PC-9 (cell line): ENCODE measurements around the gene RRP1. TPM values are rescaled to one million over a fixed set of nuclear protein-coding genes. Genes with fewer than 3 reads are reported as not detected.

Experiments
- BruUV-seq: library from RNA; stranded (reverse); fragments of 400-500 nt; replicated peaks from 2 replicates; lab custom pipeline; 2021; lab: Mats Ljungman, UMichigan
- CTCF ChIA-PET: fragments of 300-600 bp; sonication (Branson Sonifier 250); formaldehyde crosslinking; loops from one replicate; lab custom pipeline; 2022; ENCODE audit warnings: antibody characterized with exemption; lab: Charles Lee
- POLR2A ChIA-PET: fragments of 300-600 bp; sonication (Branson Sonifier 250); formaldehyde crosslinking; loops from one replicate; lab custom pipeline; 2022; ENCODE audit warnings: antibody characterized with exemption; ENCODE audit not compliant: unreplicated experiment; lab: Charles Lee
- DNase-seq, 2 experiments: peaks; one replicate each; pipeline versions ENCODE4 v3.0.0 to v3.0.0-alpha.2; 2015 to 2022; ENCODE audit warnings: mixed read lengths in 1 of 2
- H2AFZ ChIP-seq: fragments of 200-600 bp; sonication (generic); 2 replicates; pipeline ENCODE4 v1.8.1; 2017; ENCODE audit warnings: antibody characterized with exemption
- H3F3A ChIP-seq: fragments of 200-600 bp; sonication (generic); 2 replicates; pipeline ENCODE4 v1.8.1; 2017; ENCODE audit warnings: antibody characterized with exemption, mild to moderate bottlenecking, low read depth; ENCODE audit not compliant: insufficient read depth
- H3K27ac ChIP-seq: fragments of 200-600 bp; sonication (generic); 2 replicates; pipeline ENCODE4 v1.6.1; 2016; ENCODE audit warnings: mixed run types
- H3K27me3 ChIP-seq: fragments of 200-600 bp; sonication (generic); 2 replicates; pipeline ENCODE4 v1.6.1; 2016; ENCODE audit warnings: low read depth, mixed run types; ENCODE audit not compliant: insufficient read depth
- H3K36me3 ChIP-seq: fragments of 200-600 bp; sonication (generic); 2 replicates; pipeline ENCODE4 v1.6.1; 2016; ENCODE audit warnings: low read depth, mixed run types
- H3K4me1 ChIP-seq: fragments of 200-600 bp; sonication (generic); replicated peaks from 2 replicates; pipeline ENCODE4 v1.6.1; 2016; ENCODE audit warnings: mixed run types; ENCODE audit not compliant: insufficient read depth
- H3K4me2 ChIP-seq: fragments of 200-600 bp; sonication (generic); 2 replicates; pipeline ENCODE4 v1.6.1; 2017; ENCODE audit warnings: mixed run types
- H3K4me3 ChIP-seq: fragments of 200-600 bp; sonication (generic); 2 replicates; pipeline ENCODE4 v1.6.1; 2016; ENCODE audit warnings: mixed run types
- H3K79me2 ChIP-seq: fragments of 200-600 bp; sonication (generic); 2 replicates; pipeline ENCODE4 v1.6.1; 2017; ENCODE audit warnings: low read depth, mixed run types
- H3K9me2 ChIP-seq: fragments of 200-600 bp; sonication (generic); 2 replicates; pipeline ENCODE4 v1.8.1; 2017; ENCODE audit warnings: mild to moderate bottlenecking; ENCODE audit not compliant: insufficient read depth
- H3K9me3 ChIP-seq: fragments of 200-600 bp; sonication (generic); 2 replicates; pipeline ENCODE4 v1.8.1; 2016; ENCODE audit warnings: low read depth; ENCODE audit not compliant: insufficient read depth
- H4K20me1 ChIP-seq: fragments of 200-600 bp; sonication (generic); 2 replicates; pipeline ENCODE4 v1.8.1; 2017; ENCODE audit not compliant: insufficient read depth
- EZH2 ChIP-seq: fragments of 200-600 bp; sonication (generic); IDR thresholded peaks from 2 replicates; pipeline ENCODE4 v1.8.0; 2017; ENCODE audit warnings: antibody characterized with exemption, low read depth
- intact Hi-C: fragments of 100-400 bp; cut with micrococcal nuclease; formaldehyde crosslinking; loops from one replicate; pipeline ENCODE4 v1.10.0; 2022; ENCODE audit not compliant: unreplicated experiment
- total RNA-seq: library from RNA; stranded (reverse); gene quantifications from 2 replicates; pipeline ENCODE4 v1.2.3, GENCODE V29; 2021
- TF ChIP-seq, protein P1 (sequence below): fragments of 200-600 bp; sonication (generic); conservative IDR thresholded peaks from 2 replicates; pipeline ENCODE4 v1.6.1; 2017; ENCODE audit warnings: mixed run types, antibody characterized with exemption, mild to moderate bottlenecking, moderate library complexity

The RRP1 gene
- total RNA-seq, 1 experiment from 2014 or later: 24.9 TPM

DNA sequence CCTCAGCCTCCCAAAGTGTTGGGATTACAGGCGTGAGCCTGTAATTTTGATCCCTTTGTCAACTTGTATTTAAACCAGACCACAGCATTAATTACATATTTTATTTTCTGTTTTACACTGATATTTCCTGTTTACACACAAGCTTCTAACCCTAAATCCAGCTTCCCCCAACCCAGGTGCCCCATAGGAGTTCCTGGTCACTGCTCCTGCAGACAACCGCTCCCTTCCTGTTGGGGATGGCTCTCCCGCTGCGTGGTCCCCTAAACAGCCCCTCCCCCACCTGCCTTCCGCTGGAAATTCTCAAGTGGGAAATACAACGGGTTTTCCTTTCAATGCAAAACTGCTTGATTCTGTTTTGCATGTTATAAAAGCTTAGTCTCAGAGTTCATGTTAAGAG lies 17.0 kb upstream of the RRP1 start:
- H3K27ac ChIP-seq: peak overlapping the region; percentile 37; the same call in 1 of the 2 replicates
- no peak overlapping the region for H2AFZ ChIP-seq
- no peaks in the 10 kb centered on the region for H3K9me3 ChIP-seq
- ChIA-PET POLR2A (interaction anchor here (0.7 kb wide), 1 partner anchor 31 kb away, joined by 3 read pairs; no protein-coding TSS in a partner anchor), CTCF (no interaction called here)
- H3K4me1 ChIP-seq: peaks cover 42% of the 10 kb centered on the region
- H3K36me3 ChIP-seq: peaks cover 15% of the 10 kb centered on the region
- intact Hi-C loops: no loop called here
- peaks cover 34% of the 10 kb centered on the region for H3K79me2 ChIP-seq
- H3K4me3 ChIP-seq: no peak overlapping the region
- DNase-seq: no peak
- peaks cover 7% of the 10 kb centered on the region for H4K20me1 ChIP-seq
- no peak for TF ChIP-seq EZH2
- TF ChIP-seq, protein P1, sequence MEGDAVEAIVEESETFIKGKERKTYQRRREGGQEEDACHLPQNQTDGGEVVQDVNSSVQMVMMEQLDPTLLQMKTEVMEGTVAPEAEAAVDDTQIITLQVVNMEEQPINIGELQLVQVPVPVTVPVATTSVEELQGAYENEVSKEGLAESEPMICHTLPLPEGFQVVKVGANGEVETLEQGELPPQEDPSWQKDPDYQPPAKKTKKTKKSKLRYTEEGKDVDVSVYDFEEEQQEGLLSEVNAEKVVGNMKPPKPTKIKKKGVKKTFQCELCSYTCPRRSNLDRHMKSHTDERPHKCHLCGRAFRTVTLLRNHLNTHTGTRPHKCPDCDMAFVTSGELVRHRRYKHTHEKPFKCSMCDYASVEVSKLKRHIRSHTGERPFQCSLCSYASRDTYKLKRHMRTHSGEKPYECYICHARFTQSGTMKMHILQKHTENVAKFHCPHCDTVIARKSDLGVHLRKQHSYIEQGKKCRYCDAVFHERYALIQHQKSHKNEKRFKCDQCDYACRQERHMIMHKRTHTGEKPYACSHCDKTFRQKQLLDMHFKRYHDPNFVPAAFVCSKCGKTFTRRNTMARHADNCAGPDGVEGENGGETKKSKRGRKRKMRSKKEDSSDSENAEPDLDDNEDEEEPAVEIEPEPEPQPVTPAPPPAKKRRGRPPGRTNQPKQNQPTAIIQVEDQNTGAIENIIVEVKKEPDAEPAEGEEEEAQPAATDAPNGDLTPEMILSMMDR: no peak
- H3K27me3 ChIP-seq: no peaks in the 10 kb centered on the region
- peaks cover 59% of the 10 kb centered on the region for H3F3A ChIP-seq
- no peak overlapping the region for H3K4me2 ChIP-seq
- H3K9me2 ChIP-seq: no peaks in the 10 kb centered on the region
- no TSS peak for BruUV-seq

DNA sequence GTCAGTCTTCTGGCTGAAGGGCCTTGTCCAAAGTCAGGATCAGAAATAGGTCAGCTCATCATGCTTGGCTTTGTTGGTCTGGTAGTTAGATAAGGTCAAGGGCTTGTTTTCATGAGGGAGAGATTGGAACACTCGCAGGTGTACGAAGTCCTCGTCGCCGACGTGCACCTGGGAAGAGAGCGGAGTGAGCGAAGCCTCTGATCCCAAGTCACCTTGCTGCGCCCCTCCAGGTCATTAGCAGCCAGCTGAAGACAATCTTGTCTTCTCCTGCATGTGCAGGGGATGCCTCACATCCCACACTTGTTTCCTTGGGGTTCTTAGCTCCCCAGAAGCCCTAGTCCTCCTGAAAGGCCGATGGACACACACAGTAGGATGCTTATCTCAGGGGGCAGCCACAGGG lies 15.2 kb upstream of the RRP1 start:
- no peaks in the 10 kb centered on the region for H3K9me2 ChIP-seq
- BruUV-seq: no TSS peak
- H3F3A ChIP-seq: peaks cover 56% of the 10 kb centered on the region
- H2AFZ ChIP-seq: no peak overlapping the region
- POLR2A ChIA-PET: no interaction called here
- no peaks in the 10 kb centered on the region for H3K9me3 ChIP-seq
- TF ChIP-seq, protein P1: no peak
- no peak for TF ChIP-seq EZH2
- H4K20me1 ChIP-seq: peaks cover 7% of the 10 kb centered on the region
- CTCF ChIA-PET: no interaction called here
- H3K4me3 ChIP-seq: peak overlapping the region; percentile 96; the same call in 1 of the 2 replicates
- H3K36me3 ChIP-seq: peaks cover 15% of the 10 kb centered on the region
- H3K79me2 ChIP-seq: peaks cover 34% of the 10 kb centered on the region
- H3K4me1 ChIP-seq: peaks cover 39% of the 10 kb centered on the region
- no peaks in the 10 kb centered on the region for H3K27me3 ChIP-seq
- H3K4me2 ChIP-seq: peak overlapping the region; percentile 95
- H3K27ac ChIP-seq: peak overlapping the region; percentile 100
- intact Hi-C loops: no loop called here
- DNase-seq: no peak

DNA sequence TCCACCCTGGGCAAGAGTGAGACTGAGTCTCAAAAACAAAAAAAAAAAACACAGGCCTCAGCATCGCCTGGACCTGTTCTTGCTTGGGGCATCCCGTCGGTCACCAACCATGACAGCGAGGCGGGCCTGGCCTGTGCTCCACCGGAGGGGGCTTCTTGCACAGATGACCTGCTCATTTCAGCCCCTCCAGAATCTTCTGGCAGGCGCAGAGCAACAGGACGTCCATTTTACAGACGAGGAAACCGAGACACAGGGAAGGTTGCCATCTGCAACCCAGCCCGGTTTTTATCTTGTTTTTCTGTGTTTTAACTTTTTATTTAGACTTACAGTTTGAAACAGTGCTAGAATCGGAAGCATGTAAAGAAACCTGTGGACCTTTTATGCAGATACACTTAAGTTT lies 14.2 kb upstream of the RRP1 start:
- POLR2A ChIA-PET: no interaction called here

More for the DNA sequence above, 14.2 kb upstream of the RRP1 start:
- TF ChIP-seq, protein P1: no peak
- no peak for TF ChIP-seq EZH2
- no peak for DNase-seq
- CTCF ChIA-PET: no interaction called here
- Histone ChIP-seq H3K79me2 (peaks cover 40% of the 10 kb centered on the region), H3F3A (peaks cover 55% of the 10 kb centered on the region), H3K4me2 (peak overlapping the region; percentile 95), H3K4me3 (peak overlapping the region; percentile 96), H3K9me3 (no peaks in the 10 kb centered on the region), H3K27ac (peak overlapping the region; percentile 100), H4K20me1 (peaks cover 7% of the 10 kb centered on the region), H3K4me1 (peaks cover 41% of the 10 kb centered on the region), H2AFZ (no peak overlapping the region), H3K9me2 (no peaks in the 10 kb centered on the region), H3K36me3 (peaks cover 15% of the 10 kb centered on the region), H3K27me3 (no peaks in the 10 kb centered on the region)
- intact Hi-C loops: no loop called here
- TSS peak; percentile 65 for BruUV-seq
